ENCODE measurements around the gene CTSC.

The CTSC gene

GRCh38 chr11:88317536-88317935 lies 20.0 kb downstream of the CTSC start:
- no peak for DNase-seq (ENCODE audit: low spot score)

GRCh38 chr11:88315981-88316441 lies 21.5 kb downstream of the CTSC start:
- DNase-seq (ENCODE audit: low spot score): no peak

- no peak for DNase-seq (ENCODE audit: low spot score)
Observed at GRCh38 chr11:88315015-88315414, 22.5 kb downstream of the CTSC start.

- no peak for DNase-seq (ENCODE audit: low spot score)
Observed at GRCh38 chr11:88313441-88313840, 24.1 kb downstream of the CTSC start.

GRCh38 chr11:88312628-88313027 lies 24.9 kb downstream of the CTSC start:
- DNase-seq (ENCODE audit: low spot score): no peak

GRCh38 chr11:88310246-88310645 lies 27.3 kb downstream of the CTSC start:
- DNase-seq (ENCODE audit: low spot score): no peak

GRCh38 chr11:88308576-88308975 lies 29.0 kb downstream of the CTSC start:
- DNase-seq (ENCODE audit: low spot score): no peak

- no peak for DNase-seq (ENCODE audit: low spot score)
Observed at GRCh38 chr11:88307749-88308425, 29.6 kb downstream of the CTSC start.

GRCh38 chr11:88306785-88307184 lies 30.8 kb downstream of the CTSC start:
- DNase-seq (ENCODE audit: low spot score): no peak

GRCh38 chr11:88305430-88305829 lies 32.1 kb downstream of the CTSC start:
- no peak for DNase-seq (ENCODE audit: low spot score)

GRCh38 chr11:88304352-88304751 lies 33.2 kb downstream of the CTSC start:
- DNase-seq (ENCODE audit: low spot score): no peak

GRCh38 chr11:88303037-88303436 lies 34.5 kb downstream of the CTSC start:
- no peak for DNase-seq (ENCODE audit: low spot score)

GRCh38 chr11:88301488-88302140 lies 35.9 kb downstream of the CTSC start:
- DNase-seq (ENCODE audit: low spot score): no peak

- DNase-seq (ENCODE audit: low spot score): no peak
Observed at GRCh38 chr11:88300888-88301487, 36.5 kb downstream of the CTSC start.

GRCh38 chr11:88297863-88298262 lies 39.7 kb downstream of the CTSC start:
- no peak for DNase-seq (ENCODE audit: low spot score)

- DNase-seq (ENCODE audit: low spot score): no peak
Observed at GRCh38 chr11:88297421-88297820, 40.1 kb downstream of the CTSC start.

GRCh38 chr11:88295028-88295427 lies 42.5 kb downstream of the CTSC start:
- DNase-seq (ENCODE audit: low spot score): no peak

GRCh38 chr11:88293931-88294330 lies 43.6 kb downstream of the CTSC start:
- no peak for DNase-seq (ENCODE audit: low spot score)

GRCh38 chr11:88292171-88292843 lies 45.2 kb downstream of the CTSC start:
- DNase-seq (ENCODE audit: low spot score): peak; percentile 20

GRCh38 chr11:88288560-88288959 lies 49.0 kb downstream of the CTSC start:
- no peak for DNase-seq (ENCODE audit: low spot score)

- DNase-seq (ENCODE audit: low spot score): no peak
Observed at GRCh38 chr11:88284336-88285050, 53.0 kb downstream of the CTSC start.

Data from RKO (cell line).